Skin epidermis (tissue), 12 donors: Measurements from ENCODE around the gene SIDT1.

Experiments used
- H3K27ac ChIP-seq, 21 experiments: fragments of 200-600 bp; sonication (generic) in 11 of 21; one replicate each; pipeline ENCODE4 v1.5.0; 2020; ENCODE audit warnings: mild to moderate bottlenecking in 3 of 21, inconsistent platforms in 2 of 21, moderate library complexity in 2 of 21
- H3K4me3 ChIP-seq, 7 experiments: fragments of 200-600 bp; sonication (generic) in 2 of 7; one replicate each; pipeline ENCODE4 v1.5.0; 2020; ENCODE audit warnings: inconsistent platforms in 2 of 7, mild to moderate bottlenecking in 2 of 7, moderate library complexity in 1 of 7

Gene SIDT1

GRCh38 chr3:113585720-113586119 is 53.4 kb downstream of the SIDT1 start:
- H3K4me3 ChIP-seq = no peak overlapping the region
- no peak overlapping the region for H3K27ac ChIP-seq

DNA sequence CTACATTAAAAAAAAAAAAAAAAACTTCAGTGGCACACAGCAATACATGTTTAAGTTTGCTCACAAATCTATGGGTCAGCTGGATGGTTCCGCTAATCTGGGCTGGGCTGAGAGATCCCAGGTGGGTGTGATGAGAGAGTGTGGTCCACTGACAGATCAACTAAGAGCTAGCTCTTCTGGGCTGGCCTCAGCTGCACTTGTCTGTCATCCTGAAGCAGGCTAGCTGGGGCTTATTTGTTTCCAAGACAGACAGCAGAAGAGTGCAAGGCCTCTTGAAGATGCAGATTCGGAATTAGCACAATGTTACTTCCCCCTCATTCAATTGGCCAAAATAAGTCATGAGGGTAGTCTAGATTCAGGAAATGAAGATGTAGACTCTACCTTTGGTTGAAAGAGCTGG is 56.5 kb downstream of the SIDT1 start:
- Histone ChIP-seq H3K4me3 (no peak overlapping the region), H3K27ac (no peak overlapping the region)

DNA sequence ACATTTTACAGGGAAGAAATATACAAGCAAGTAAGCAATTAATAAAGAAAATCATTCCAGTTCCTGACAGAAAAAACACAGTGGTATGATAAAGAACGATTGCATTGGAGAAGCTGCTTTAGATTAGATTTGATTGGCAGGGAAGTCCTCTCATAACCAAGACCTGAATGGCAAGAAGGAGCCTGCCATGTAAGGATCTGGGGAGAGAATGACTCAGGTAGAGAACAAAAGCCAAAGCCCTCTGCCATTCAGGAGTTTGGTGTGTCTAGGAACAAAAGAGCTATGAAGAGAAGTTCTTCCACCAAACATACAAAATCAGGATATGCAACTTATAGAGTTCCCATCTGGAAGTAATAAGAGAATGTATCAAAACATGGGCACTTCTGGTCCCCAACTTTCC is 57.6 kb downstream of the SIDT1 start:
- Histone ChIP-seq H3K4me3 (no peak overlapping the region), H3K27ac (no peak overlapping the region)

- Histone ChIP-seq H3K4me3 (no peak overlapping the region), H3K27ac (no peak overlapping the region)
Measured at GRCh38 chr3:113590983-113591382, 58.6 kb downstream of the SIDT1 start.

DNA sequence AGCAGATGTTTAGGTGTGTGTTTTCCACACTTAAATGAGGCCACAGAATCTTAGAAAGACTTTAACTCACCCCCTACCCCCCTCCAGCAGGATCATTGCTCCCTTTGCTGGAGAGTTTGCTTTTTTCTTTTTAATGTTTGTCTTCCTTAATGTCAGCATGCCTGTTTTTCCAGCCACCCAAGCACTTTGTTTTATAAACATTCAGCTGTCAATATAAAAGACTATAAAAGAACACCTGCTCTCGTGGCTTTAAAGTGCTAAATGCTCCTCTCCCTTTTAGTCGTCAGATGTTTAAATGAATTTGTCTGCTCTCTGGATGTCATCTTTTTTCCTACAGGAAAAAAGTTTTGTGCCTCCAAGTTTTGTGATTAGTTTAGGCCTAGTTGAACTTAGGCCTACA is 61.7 kb downstream of the SIDT1 start:
- H3K4me3 ChIP-seq = no peak overlapping the region
- H3K27ac ChIP-seq = no peak overlapping the region

DNA sequence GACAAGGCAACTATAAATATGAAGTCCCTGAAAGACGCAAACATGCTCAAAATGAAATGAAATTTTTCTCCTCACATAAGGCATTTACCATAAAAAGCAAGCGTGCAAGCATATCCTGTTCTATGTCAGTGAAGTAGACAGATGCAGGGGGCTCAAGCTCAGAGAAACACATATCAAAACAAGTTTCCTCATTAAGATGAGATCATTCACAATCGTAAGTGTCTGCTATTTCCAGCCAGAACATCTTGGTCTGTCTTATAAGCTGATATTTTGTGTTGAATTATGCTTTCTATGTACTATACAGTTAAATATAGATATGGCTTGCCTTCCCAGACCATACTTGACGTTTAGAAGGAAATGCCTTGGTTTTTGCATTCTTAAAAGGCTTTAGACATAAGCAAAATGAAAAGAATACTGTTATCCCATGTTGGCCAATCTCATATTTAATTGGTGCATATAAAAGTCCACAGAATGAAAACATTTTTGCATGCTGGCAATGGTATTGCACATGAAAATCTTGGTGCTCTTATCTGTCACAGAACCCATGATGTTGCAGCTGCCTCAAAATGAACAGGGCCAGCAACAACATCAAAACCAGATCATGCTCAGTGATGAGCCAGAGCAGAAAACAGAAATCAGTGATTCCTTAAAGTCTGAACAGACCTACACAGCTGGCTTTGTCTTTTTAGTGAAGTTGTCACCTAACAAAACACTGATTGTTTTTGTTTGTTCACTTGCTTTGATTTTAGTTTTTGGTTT is 65.4 kb downstream of the SIDT1 start:
- no peak overlapping the region for H3K4me3 ChIP-seq
- no peak overlapping the region for H3K27ac ChIP-seq

GRCh38 chr3:113600418-113601182 is 68.2 kb downstream of the SIDT1 start:
- no peak overlapping the region for H3K27ac ChIP-seq
- H3K4me3 ChIP-seq = no peak overlapping the region

DNA sequence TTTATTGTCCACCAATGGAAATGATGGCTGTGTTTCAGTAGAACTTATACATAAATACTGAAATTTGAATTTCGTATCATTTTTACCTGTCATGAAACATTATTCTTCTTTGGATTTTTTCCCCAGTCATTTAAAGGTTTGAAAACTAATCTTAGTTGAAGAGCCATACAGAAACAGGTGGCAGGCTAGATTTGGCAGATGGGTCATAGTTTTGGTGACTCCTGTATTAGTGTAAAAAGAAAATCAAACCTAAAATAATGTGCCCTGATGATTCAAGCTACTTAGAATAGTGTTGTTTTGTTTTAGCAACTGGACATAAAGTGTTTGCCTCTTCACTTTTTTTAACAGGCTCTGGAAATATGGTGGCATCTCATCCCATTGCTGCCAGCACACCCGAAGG is 68.9 kb downstream of the SIDT1 start:
- no peak overlapping the region for H3K27ac ChIP-seq
- H3K4me3 ChIP-seq = no peak overlapping the region

- Histone ChIP-seq H3K4me3 (no peak overlapping the region), H3K27ac (no peak overlapping the region)
Measured at GRCh38 chr3:113602256-113602655, 69.9 kb downstream of the SIDT1 start.

DNA sequence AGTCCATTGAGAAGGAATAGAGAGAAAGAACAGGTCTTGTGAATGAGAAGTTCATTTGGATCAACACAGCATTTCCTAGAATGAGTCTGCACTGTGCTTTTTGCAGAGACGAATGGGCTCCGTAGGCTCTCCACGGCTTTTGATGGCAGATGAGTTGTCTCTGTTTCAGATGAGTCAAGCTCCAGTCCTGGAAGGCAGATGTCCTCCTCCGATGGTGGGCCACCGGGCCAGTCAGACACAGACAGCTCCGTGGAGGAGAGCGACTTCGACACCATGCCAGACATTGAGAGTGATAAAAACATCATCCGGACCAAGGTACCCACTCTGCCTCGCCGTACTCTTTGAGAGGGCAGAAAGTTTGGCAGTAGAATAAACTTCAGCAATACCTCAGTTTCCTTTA is 70.5 kb downstream of the SIDT1 start:
- Histone ChIP-seq H3K4me3 (no peak overlapping the region), H3K27ac (no peak overlapping the region)

DNA sequence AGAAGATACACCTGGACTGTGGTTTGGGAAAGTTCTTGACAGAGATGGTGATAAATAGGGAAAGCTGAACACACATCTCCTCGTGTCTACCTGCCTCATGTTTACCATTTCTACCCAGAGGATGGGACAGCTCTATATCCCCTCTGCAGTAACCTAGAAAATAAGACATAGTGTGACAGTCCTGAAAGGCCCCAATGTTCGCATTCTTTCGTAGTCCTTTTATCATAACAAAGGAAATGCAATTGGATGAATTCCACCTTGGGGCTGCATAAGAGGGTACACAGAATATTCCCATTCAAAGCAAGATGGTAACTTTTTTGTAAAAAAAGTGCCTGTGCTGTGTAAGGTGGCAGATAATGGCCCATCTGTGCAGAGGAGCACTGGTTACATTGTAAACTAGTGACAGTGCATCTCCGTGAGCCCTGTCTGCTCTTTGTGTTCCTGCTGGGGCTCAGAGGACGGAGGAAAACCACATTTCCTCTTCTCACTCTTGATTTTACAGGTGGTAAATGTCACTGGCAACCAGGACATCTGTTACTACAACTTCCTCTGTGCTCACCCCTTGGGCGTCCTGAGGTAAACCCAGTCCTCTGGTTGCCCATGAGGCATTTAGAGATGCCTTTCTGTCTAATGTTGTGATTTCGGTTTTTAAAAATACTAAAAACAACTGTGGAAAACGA is 74.3 kb downstream of the SIDT1 start:
- Histone ChIP-seq H3K27ac (peak overlapping the region in 1 of 21 experiments; percentile 4), H3K4me3 (no peak overlapping the region)

GRCh38 chr3:113607219-113607596 is 74.9 kb downstream of the SIDT1 start:
- no peak overlapping the region for H3K4me3 ChIP-seq
- H3K27ac ChIP-seq = no peak overlapping the region

DNA sequence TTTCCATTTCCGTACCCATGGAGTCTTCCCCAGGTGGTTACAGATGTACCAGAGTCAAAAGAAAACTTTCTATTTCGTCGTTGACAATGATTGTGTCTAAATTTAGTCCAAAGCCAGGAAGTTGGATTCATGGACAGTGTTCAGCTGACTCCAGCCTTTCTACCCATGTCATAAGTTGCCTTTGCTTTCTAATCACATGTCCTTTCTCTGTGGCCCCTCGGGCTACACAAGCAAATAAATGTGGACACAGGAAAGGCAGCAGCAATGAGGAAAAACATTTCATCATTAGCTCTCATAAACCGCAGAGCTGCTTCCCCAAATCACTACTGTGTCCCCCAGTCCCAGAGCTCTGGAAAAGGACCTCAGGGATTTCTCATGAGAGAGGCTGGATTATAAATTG is 82.0 kb downstream of the SIDT1 start:
- peak overlapping the region in 7 of 21 experiments; percentile 17 to 68 (median 37) for H3K27ac ChIP-seq
- no peak overlapping the region for H3K4me3 ChIP-seq

DNA sequence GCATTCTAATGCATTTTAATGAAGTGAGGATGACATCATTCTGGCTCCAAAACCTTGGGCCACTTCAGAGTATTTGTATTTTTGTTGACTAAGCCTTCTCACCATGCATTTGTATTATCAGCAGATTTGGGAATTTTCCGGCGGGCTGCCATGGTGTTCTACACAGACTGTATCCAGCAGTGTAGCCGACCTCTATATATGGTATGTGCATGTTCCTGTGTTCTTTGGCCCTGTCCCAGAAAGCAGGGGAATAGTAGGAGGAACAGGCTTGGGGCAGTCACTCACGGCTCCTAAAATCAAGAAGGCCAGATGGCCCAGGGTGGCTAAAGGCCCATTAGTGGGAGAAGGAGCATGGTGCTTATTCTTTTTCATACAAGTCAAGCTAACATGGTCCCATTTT is 83.6 kb downstream of the SIDT1 start:
- Histone ChIP-seq H3K27ac (no peak overlapping the region), H3K4me3 (no peak overlapping the region)

DNA sequence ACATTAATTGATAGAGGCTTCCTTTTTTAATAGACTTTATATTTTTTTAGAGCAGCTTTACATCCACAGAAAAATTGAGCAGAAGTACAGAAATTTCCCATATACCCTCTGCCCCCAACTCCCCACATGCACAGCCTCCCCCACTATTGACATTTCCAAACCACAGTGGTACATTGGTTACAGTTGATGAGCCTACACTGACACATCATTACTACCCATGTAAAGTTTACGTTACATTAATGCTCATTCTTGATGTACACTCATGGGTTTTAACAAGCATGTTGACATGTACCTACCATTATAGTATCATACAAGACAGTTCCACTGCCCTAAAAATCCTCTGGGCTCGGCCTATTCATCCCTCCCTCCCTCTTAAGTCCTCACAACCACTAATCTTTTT is 85.4 kb downstream of the SIDT1 start:
- no peak overlapping the region for H3K27ac ChIP-seq
- H3K4me3 ChIP-seq = no peak overlapping the region

DNA sequence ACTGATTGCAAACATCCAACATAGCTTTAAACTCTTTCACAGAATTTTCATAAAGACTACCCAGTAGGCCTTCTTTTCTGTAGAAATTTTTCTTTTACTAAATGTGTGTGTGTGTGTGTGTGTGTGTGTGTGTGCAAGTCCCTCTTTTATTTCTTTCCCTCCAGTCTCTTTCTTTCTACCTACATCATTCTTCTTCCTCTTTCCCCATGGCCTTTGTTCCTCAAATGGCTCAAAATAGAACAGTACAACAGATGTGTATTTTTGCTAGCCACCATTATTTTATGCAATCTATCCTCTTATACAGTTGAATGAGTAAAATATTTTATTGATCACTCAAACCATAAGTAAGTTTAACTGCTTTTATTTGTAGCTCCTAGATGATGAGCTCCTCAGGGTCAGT is 87.7 kb downstream of the SIDT1 start:
- no peak overlapping the region for H3K27ac ChIP-seq
- no peak overlapping the region for H3K4me3 ChIP-seq

DNA sequence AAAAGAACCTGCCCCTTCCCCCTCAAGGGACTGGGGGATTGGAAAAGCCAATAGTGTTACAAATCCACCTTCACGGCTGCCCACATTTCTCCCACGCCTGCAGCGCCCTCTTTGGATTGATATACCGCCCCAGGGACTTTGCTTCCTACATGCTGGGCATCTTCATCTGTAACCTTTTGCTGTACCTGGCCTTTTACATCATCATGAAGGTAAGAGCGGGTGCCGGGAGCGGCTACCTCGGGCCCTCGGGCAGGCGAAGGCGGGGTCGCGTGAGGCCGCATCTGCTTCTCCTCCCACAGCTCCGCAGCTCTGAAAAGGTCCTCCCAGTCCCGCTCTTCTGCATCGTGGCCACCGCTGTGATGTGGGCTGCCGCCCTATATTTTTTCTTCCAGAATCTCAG is 91.0 kb downstream of the SIDT1 start:
- Histone ChIP-seq H3K27ac (no peak overlapping the region), H3K4me3 (no peak overlapping the region)

DNA sequence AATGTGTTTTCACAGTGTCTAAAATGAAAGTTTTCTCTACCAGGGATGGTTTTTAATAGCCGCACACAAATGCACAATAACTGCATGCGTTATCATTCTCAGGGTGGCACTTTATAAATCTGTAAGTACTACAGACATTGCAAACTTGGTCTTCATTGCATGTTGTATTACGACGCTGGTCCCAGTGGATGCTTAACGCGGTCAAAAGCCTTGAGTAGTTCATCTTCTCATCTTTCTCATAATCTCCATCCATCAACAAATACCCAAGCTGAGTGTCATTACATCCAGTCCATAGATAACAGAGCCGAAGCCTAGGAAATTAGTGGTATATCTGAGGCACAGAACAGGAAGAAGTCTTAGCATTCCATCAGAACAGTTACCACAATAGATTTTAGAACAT is 91.5 kb downstream of the SIDT1 start:
- no peak overlapping the region for H3K4me3 ChIP-seq
- H3K27ac ChIP-seq = no peak overlapping the region

- Histone ChIP-seq H3K27ac (peak overlapping the region in 3 of 21 experiments; percentile 10 to 45 (median 34)), H3K4me3 (no peak overlapping the region)
Measured at GRCh38 chr3:113625834-113626233, 93.5 kb downstream of the SIDT1 start.

- H3K27ac ChIP-seq = peak overlapping the region in 1 of 21 experiments; percentile 10
- H3K4me3 ChIP-seq = no peak overlapping the region
Measured at GRCh38 chr3:113626503-113627371, 94.4 kb downstream of the SIDT1 start.
